Esophagus muscularis mucosa (tissue), 4 donors: ENCODE data around the gene WDR37.

Source experiments
- CTCF ChIP-seq, 3 experiments: fragments of 200-600 bp in 2 of 3; fragments of 450-650 bp in 1 of 3; sonication (generic) in 2 of 3; IDR thresholded peaks; one replicate each; pipeline ENCODE4 v1.5.1; 2017 to 2019; ENCODE audit warnings: antibody characterized with exemption in 3 of 3, mild to moderate bottlenecking in 2 of 3, moderate library complexity in 1 of 3
- EP300 ChIP-seq: sonication (generic); formaldehyde crosslinking; IDR thresholded peaks from one replicate; pipeline ENCODE4 v1.6.1; 2017; ENCODE audit warnings: antibody characterized with exemption
- POLR2A ChIP-seq: fragments of 450-650 bp; IDR thresholded peaks from one replicate; pipeline ENCODE4 v1.6.1; 2017; ENCODE audit warnings: antibody characterized with exemption, moderate library complexity, mild to moderate bottlenecking, low read depth
- POLR2AphosphoS5 ChIP-seq, 2 donors: sonication (generic); formaldehyde crosslinking; IDR thresholded peaks; one replicate each; pipeline ENCODE4 v1.6.1; 2017; ENCODE audit warnings: antibody characterized with exemption in 2 of 2

- no peak for TF ChIP-seq CTCF (IDR thresholded peaks at IDR 0.05)
- TF ChIP-seq POLR2A, result no peak
- TF ChIP-seq EP300, result no peak
- no peak for TF ChIP-seq POLR2AphosphoS5 (IDR thresholded peaks at IDR 0.05)
Measured at GRCh38 chr10:1010703-1011102, 45.5 kb upstream of the WDR37 start.
